Adrenal gland (tissue), 12 donors: ENCODE data around the gene DUSP10. TPM values are rescaled to one million over a fixed set of nuclear protein-coding genes. Genes with fewer than 3 reads are reported as not detected.
A peak's percentile ranks its signal among the peaks of the same experiment; 100 is the strongest.

Experiments
- DNase-seq, 7 donors: peaks; one replicate each; pipeline ENCODE4 v3.0.0-alpha.2; 2019 to 2020
- H3K27ac ChIP-seq, 5 donors: fragments of 200-600 bp; sonication (generic) in 4 of 5; 1 replicate in 3 of 5; 2 replicates in 2 of 5; pipeline versions ENCODE4 v1.5.1 to v1.8.0; 2016 to 2020; ENCODE audit warnings: mild to moderate bottlenecking in 1 of 5
- H3K27me3 ChIP-seq: fragments of 200-600 bp; 2 replicates; pipeline ENCODE4 v1.8.0; 2021
- H3K36me3 ChIP-seq, 2 donors: fragments of 200-600 bp; replicated peaks in 1 of 2; 1 replicate in 1 of 2; 2 replicates in 1 of 2; pipeline versions ENCODE4 v1.5.1 to v1.8.0; 2018 to 2022
- H3K4me1 ChIP-seq, 2 donors: fragments of 200-600 bp; replicated peaks in 1 of 2; 1 replicate in 1 of 2; 2 replicates in 1 of 2; pipeline versions ENCODE4 v1.5.1 to v1.8.0; 2018 to 2021
- H3K4me3 ChIP-seq, 4 donors: fragments of 200-600 bp; sonication (generic) in 3 of 4; one replicate each; pipeline ENCODE4 v1.5.1; 2016 to 2018
- H3K9me3 ChIP-seq, 3 donors: fragments of 200-600 bp; sonication (generic) in 1 of 3; replicated peaks in 1 of 3; 1 replicate in 2 of 3; 2 replicates in 1 of 3; pipeline versions ENCODE4 v1.5.1 to v1.8.0; 2016 to 2021
- CTCF ChIP-seq, 6 experiments: fragments of 450-650 bp in 4 of 6; fragments of 200-600 bp in 2 of 6; sonication (generic) in 1 of 6; IDR thresholded peaks; 1 replicate in 5 of 6; 2 replicates in 1 of 6; pipeline versions ENCODE4 v1.5.1 to v1.8.0; 2016 to 2021; ENCODE audit warnings: antibody characterized with exemption in 6 of 6, mild to moderate bottlenecking in 2 of 6, moderate library complexity in 1 of 6
- POLR2A ChIP-seq, 2 donors: fragments of 450-650 bp; IDR thresholded peaks; one replicate each; pipeline ENCODE4 v1.6.1; 2017; ENCODE audit warnings: antibody characterized with exemption in 2 of 2, mild to moderate bottlenecking in 2 of 2, moderate library complexity in 1 of 2
- WGBS, 4 donors: extraction: QIAGEN DNeasy Blood & Tissue Kit in 2 of 4; methylation state at CpG; one replicate each; pipeline versions ENCODE4 v1.1.5 to v1.1.7; 2013 to 2017; 5-methylcytosine and 5-hydroxymethylcytosine counted together
- intact Hi-C, 2 donors: fragments of 100-400 bp; cut with DNase I; formaldehyde crosslinking; loops; one replicate each; pipeline versions ENCODE4 v1.14.1 to v1.15.0; 2022 to 2023
- polyA plus RNA-seq, 3 donors: library from polyadenylated mRNA; stranded (reverse); fragments of 200-250 nt in 2 of 3; fragments of 350-450 nt in 1 of 3; fragmentation: Illumina TruSeq in 1 of 3; extraction: RNeasy Lipid Tissue Mini Kit (QIAGEN cat#74804) in 1 of 3; gene quantifications; one replicate each; pipeline ENCODE4 v1.2.3, GENCODE V29; 2013 to 2014
- total RNA-seq, 9 donors: library from RNA; depleted of rRNA in 4 of 9; stranded (reverse); fragments of >200 nt in 4 of 9; fragments of 120-200 nt in 1 of 9; fragmentation: NEBNext Ultra II Directional in 1 of 9; extraction: Animal tissue kit (Norgen Biotek cat#: 25700) in 1 of 9; gene quantifications; one replicate each; pipeline versions ENCODE4 v1.1.0 to v1.2.4, GENCODE V29; 2013 to 2023
- donor health status: healthy with polysubstance abuse.
- donor health status: Bipolar disorder and iron deficiency.
- donor health status: DM: yes; HTN: yes; CAD: no.
- donor health status: DM: no; HTN: no; CAD: no.
- donor health status: DM: no; HTN: no; CAD: no.
- donor health status: DM: yes; HTN: yes; CAD: no.

The DUSP10 gene
- total and polyA plus RNA-seq, 12 donors, result 2.6 to 22.1 (median 6.5) TPM

DNA sequence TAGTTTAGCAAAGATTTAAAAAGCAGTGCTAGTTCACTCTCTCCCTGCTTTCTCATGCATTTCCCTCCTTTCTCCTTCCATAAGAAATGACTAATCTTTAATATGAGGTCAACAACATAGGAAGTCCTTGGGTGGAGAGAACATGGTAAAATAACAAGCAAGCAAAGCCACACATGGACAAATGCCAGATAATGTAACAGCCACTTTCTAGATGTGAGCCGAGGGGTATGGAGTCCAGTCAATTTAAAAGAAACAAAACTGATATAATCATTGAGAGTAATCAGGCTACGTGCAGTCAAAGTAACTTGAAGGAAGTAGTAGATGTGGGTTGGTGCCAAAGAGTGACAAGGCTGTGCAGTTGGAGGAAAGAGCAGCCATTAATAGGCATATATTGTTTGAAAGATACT, 69.6 kb downstream of the DUSP10 start:
- Histone ChIP-seq H3K27ac (no peak overlapping the region), H3K9me3 (no peaks in the 10 kb centered on the region), H3K36me3 (no peaks in the 10 kb centered on the region), H3K4me1 (peaks cover 6 to 7% of the 10 kb centered on the region in 2 donors), H3K4me3 (no peak overlapping the region), H3K27me3 (no peaks in the 10 kb centered on the region)
- WGBS, 4 donors, result 50 to 64% (median 52%) methylated on average over 2 of the region's 2 CpGs
- TF ChIP-seq CTCF (IDR thresholded peaks at IDR 0.05) (no peak), POLR2A (IDR thresholded peaks at IDR 0.05) (no peak)
- DNase-seq, result peak in 1 of 7 donors; percentile 1
- intact Hi-C loops, result no loop called here

- no peaks in the 10 kb centered on the region for H3K27me3 ChIP-seq
- no peak overlapping the region for H3K4me3 ChIP-seq
- H3K36me3 ChIP-seq, result no peaks in the 10 kb centered on the region
- intact Hi-C loops, result no loop called here
- TF ChIP-seq POLR2A (IDR thresholded peaks at IDR 0.05) (no peak), CTCF (IDR thresholded peaks at IDR 0.05) (no peak)
- H3K27ac ChIP-seq, result no peak overlapping the region
- no peak for DNase-seq
- H3K9me3 ChIP-seq, result no peaks in the 10 kb centered on the region
- WGBS, 4 donors, result 74 to 87% (median 81%) methylated on average over 2 of the region's 2 CpGs
- H3K4me1 ChIP-seq, result peaks cover 9 to 10% of the 10 kb centered on the region in 2 donors
These were observed 71.8 kb downstream of the DUSP10 start for GRCh38 chr1:221670081-221670480.

DNA sequence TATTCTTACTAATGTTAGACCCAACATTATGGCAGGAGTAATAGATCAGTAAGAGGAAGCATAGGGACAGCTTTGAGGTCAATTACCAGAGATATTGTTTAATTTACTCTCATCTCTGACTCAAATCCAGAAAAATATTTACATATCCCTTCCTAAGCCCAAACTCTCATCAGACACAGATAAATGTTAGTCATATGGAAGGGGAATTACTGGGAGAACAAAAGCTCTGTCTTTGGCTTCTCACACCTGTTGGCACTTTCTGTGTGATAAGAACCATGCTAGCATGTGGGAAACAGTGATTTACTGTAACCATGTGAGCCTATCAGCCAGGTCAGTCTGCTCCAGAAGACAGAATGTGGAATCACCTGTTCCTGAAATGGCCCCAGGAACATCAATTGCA, 72.4 kb downstream of the DUSP10 start:
- TF ChIP-seq CTCF (IDR thresholded peaks at IDR 0.05), result no peak
- no peak for TF ChIP-seq POLR2A (IDR thresholded peaks at IDR 0.05)

GRCh38 chr1:221667504-221667903, 74.4 kb downstream of the DUSP10 start:
- Histone ChIP-seq H3K36me3 (no peaks in the 10 kb centered on the region), H3K9me3 (no peaks in the 10 kb centered on the region), H3K27me3 (no peaks in the 10 kb centered on the region), H3K27ac (no peak overlapping the region), H3K4me3 (no peak overlapping the region), H3K4me1 (peaks cover 9 to 10% of the 10 kb centered on the region in 2 donors)
- TF ChIP-seq CTCF (IDR thresholded peaks at IDR 0.05), result no peak
- no peak for TF ChIP-seq POLR2A (IDR thresholded peaks at IDR 0.05)
- DNase-seq, result peak in 2 of 7 donors; percentile 13 to 16
- WGBS, 4 donors, result 92 to 96% (median 94%) methylated on average over 3 of the region's 3 CpGs
- intact Hi-C loops, result no loop called here

More for the DNA sequence above, 72.4 kb downstream of the DUSP10 start:
- no peak for DNase-seq
- Histone ChIP-seq H3K9me3 (no peaks in the 10 kb centered on the region), H3K36me3 (no peaks in the 10 kb centered on the region), H3K27me3 (no peaks in the 10 kb centered on the region), H3K4me1 (peaks cover 9 to 10% of the 10 kb centered on the region in 2 donors), H3K27ac (no peak overlapping the region), H3K4me3 (no peak overlapping the region)
- intact Hi-C loops, result no loop called here
